ENCODE results near the gene KDF1.

The KDF1 gene

GRCh38 chr1:26915204-26915842 is 44.9 kb downstream of the KDF1 start:
- Histone ChIP-seq H3K4me2 (ENCODE audit: low read length) (no peak overlapping the region), H4K20me1 (ENCODE audit: insufficient read depth, low read length) (no peaks in the 10 kb centered on the region), H3K4me3 (ENCODE audit: low read length) (no peak overlapping the region), H3K79me2 (ENCODE audit: low read length) (no peaks in the 10 kb centered on the region), H2AFZ (ENCODE audit: low read depth, low read length) (no peak overlapping the region; the same call in 1 of the 2 replicates), H3K27ac (ENCODE audit: low read length) (no peak overlapping the region), H3K27me3 (ENCODE audit: low read depth, low read length) (no peaks in the 10 kb centered on the region), H3K4me1 (ENCODE audit: low read length) (no peaks in the 10 kb centered on the region), H3K9ac (ENCODE audit: low read length) (no peak overlapping the region), H3K36me3 (replicated peaks; ENCODE audit: low read depth, low read length) (no peaks in the 10 kb centered on the region), H3K9me3 (ENCODE audit: insufficient read depth, low read length) (no peaks in the 10 kb centered on the region)
- TF ChIP-seq CTCF (IDR thresholded peaks at IDR 0.05; ENCODE audit: low read depth, low read length) = no peak
- no peak for TF ChIP-seq EZH2phosphoT487 (IDR thresholded peaks at IDR 0.05; ENCODE audit: low read depth)

- Histone ChIP-seq H3K27me3 (ENCODE audit: low read depth, low read length) (no peaks in the 10 kb centered on the region), H3K9ac (ENCODE audit: low read length) (no peak within 1 kb of the TSS), H3K4me1 (ENCODE audit: low read length) (no peaks in the 10 kb centered on the region), H2AFZ (ENCODE audit: low read depth, low read length) (no peak within 1 kb of the TSS), H3K27ac (ENCODE audit: low read length) (no peak within 1 kb of the TSS), H3K4me3 (ENCODE audit: low read length) (no peak within 1 kb of the TSS), H3K36me3 (replicated peaks; ENCODE audit: low read depth, low read length) (no peaks in the 10 kb centered on the region), H3K79me2 (ENCODE audit: low read length) (no peaks in the 10 kb centered on the region), H4K20me1 (ENCODE audit: insufficient read depth, low read length) (no peaks in the 10 kb centered on the region), H3K4me2 (ENCODE audit: low read length) (no peak within 1 kb of the TSS), H3K9me3 (ENCODE audit: insufficient read depth, low read length) (no peaks in the 10 kb centered on the region)
- no peak for TF ChIP-seq EZH2phosphoT487 (IDR thresholded peaks at IDR 0.05; ENCODE audit: low read depth)
- TF ChIP-seq CTCF (IDR thresholded peaks at IDR 0.05; ENCODE audit: low read depth, low read length) = no peak
Observed at GRCh38 chr1:26913754-26914619, 46.3 kb downstream of the KDF1 start, which contains the start of gene NR0B2. Gene NR0B2 (minus strand): TSS chr1:26913975. CDS start chr1:26913940, 35 bp downstream.

DNA sequence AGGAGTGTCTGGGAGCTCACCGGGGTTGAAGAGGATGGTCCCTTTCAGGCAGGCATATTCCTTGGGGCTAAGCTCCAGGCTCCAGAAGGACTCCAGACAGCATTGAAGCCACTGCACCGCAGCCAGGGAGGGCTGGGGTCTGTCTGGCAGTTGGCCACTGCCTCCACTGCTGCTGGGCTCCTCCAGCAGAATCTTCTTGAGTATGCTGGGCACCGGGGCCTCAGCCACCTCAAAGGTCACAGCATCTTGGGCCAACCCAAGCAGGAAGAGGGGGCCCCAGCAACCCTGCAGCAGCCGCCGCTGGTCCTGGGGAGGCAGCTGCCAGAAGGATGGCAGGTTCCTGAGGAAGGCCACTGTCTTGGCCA is 46.9 kb downstream of the KDF1 start:
- H3K79me2 ChIP-seq (ENCODE audit: low read length) = no peaks in the 10 kb centered on the region
- H3K27ac ChIP-seq (ENCODE audit: low read length) = no peak overlapping the region

More for the DNA sequence above, 46.9 kb downstream of the KDF1 start:
- Histone ChIP-seq H4K20me1 (ENCODE audit: insufficient read depth, low read length) (no peaks in the 10 kb centered on the region), H3K9ac (ENCODE audit: low read length) (no peak overlapping the region), H3K36me3 (replicated peaks; ENCODE audit: low read depth, low read length) (no peaks in the 10 kb centered on the region), H3K4me1 (ENCODE audit: low read length) (no peaks in the 10 kb centered on the region), H3K4me3 (ENCODE audit: low read length) (no peak overlapping the region), H3K9me3 (ENCODE audit: insufficient read depth, low read length) (no peaks in the 10 kb centered on the region), H3K4me2 (ENCODE audit: low read length) (no peak overlapping the region), H3K27me3 (ENCODE audit: low read depth, low read length) (no peaks in the 10 kb centered on the region), H2AFZ (ENCODE audit: low read depth, low read length) (no peak overlapping the region)
- TF ChIP-seq CTCF (IDR thresholded peaks at IDR 0.05; ENCODE audit: low read depth, low read length) (no peak), EZH2phosphoT487 (IDR thresholded peaks at IDR 0.05; ENCODE audit: low read depth) (no peak)
